B cell (primary cell): ENCODE data around the gene PRKAG2. TPM values are rescaled to one million over a fixed set of nuclear protein-coding genes. Genes with fewer than 3 reads are reported as not detected.
"Not testable (repeated sequence)": the region's sequence is repeated elsewhere in the genome, so short reads cannot be mapped to it uniquely, and the experiment has no call there.

Experiments used
- ATAC-seq: fragments of 200-7000 bp; cut with Tn5 transposase; one replicate; pipeline ENCODE4 v1.10.0; 2021; ENCODE audit warnings: low read depth, mild to moderate bottlenecking, moderate number of reproducible peaks, moderate library complexity
- CTCF ChIA-PET: fragments of 350-600 bp; sonication (Branson Sonifier 250); formaldehyde crosslinking; loops from one replicate; lab custom pipeline; 2021; ENCODE audit warnings: antibody characterized with exemption, inconsistent platforms; lab: Charles Lee
- POLR2A ChIA-PET: fragments of 350-600 bp; sonication (Branson Sonifier 250); formaldehyde crosslinking; loops from one replicate; lab custom pipeline; 2021; ENCODE audit warnings: antibody characterized with exemption; lab: Charles Lee
- DNase-seq: peaks from one replicate; pipeline ENCODE4 v3.0.0; 2013
- H2AFZ ChIP-seq: 2 replicates; pipeline ENCODE4 v1.6.1; 2012; ENCODE audit warnings: mild to moderate bottlenecking, low read depth, low read length; ENCODE audit not compliant: insufficient read depth, poor library complexity, severe bottlenecking
- H3K27ac ChIP-seq, 2 donors: 1 replicate in 1 of 2; 2 replicates in 1 of 2; pipeline ENCODE4 v1.5.1; 2012 to 2013; ENCODE audit warnings: low read length in 2 of 2, mild to moderate bottlenecking in 2 of 2, moderate library complexity in 1 of 2
- H3K27me3 ChIP-seq, 4 experiments: fragments of 200-600 bp in 1 of 4; sonication (generic) in 1 of 4; replicated peaks in 1 of 4; 1 replicate in 2 of 4; 2 replicates in 2 of 4; pipeline versions ENCODE4 v1.6.1 to v1.7.0; 2013 to 2016; ENCODE audit warnings: low read length in 3 of 4, mild to moderate bottlenecking in 2 of 4, mixed read lengths in 1 of 4, moderate library complexity in 1 of 4; ENCODE audit not compliant: insufficient read depth in 4 of 4, control insufficient read depth in 3 of 4; ENCODE audit errors: control extremely low read depth in 1 of 4
- H3K36me3 ChIP-seq, 2 experiments: replicated peaks in 1 of 2; 1 replicate in 1 of 2; 2 replicates in 1 of 2; pipeline versions ENCODE4 v1.6.1 to v1.7.1; 2013; ENCODE audit warnings: low read length in 1 of 2; ENCODE audit not compliant: insufficient read depth in 2 of 2, control insufficient read depth in 1 of 2; ENCODE audit errors: control extremely low read depth in 1 of 2, extremely low read depth in 1 of 2
- H3K4me1 ChIP-seq, 2 donors: fragments of 200-600 bp in 1 of 2; sonication (generic) in 1 of 2; 1 replicate in 1 of 2; 2 replicates in 1 of 2; pipeline versions ENCODE4 v1.5.1 to v1.6.1; 2013 to 2017; ENCODE audit warnings: low read length in 2 of 2; ENCODE audit not compliant: control insufficient read depth in 2 of 2, insufficient read depth in 2 of 2
- H3K4me2 ChIP-seq: replicated peaks from 2 replicates; pipeline ENCODE3; 2012; ENCODE audit warnings: mild to moderate bottlenecking, low read depth, low read length; ENCODE audit not compliant: poor library complexity, severe bottlenecking
- H3K4me3 ChIP-seq, 5 experiments: fragments of 200-600 bp in 1 of 5; sonication (generic) in 1 of 5; 1 replicate in 3 of 5; 2 replicates in 2 of 5; pipeline versions ENCODE4 v1.5.1 to v1.7.0; 2011 to 2016; ENCODE audit warnings: low read length in 4 of 5, mild to moderate bottlenecking in 4 of 5, low read depth in 2 of 5, control low read depth in 1 of 5, moderate library complexity in 1 of 5; ENCODE audit not compliant: insufficient read depth in 1 of 5; ENCODE audit errors: control extremely low read depth in 1 of 5, extremely low read depth in 1 of 5
- H3K79me2 ChIP-seq: fragments of 200-600 bp; sonication (generic); one replicate; pipeline ENCODE4 v1.6.0; 2016; ENCODE audit warnings: low read length; ENCODE audit not compliant: control insufficient read depth, insufficient read depth
- H3K9ac ChIP-seq: fragments of 200-600 bp; sonication (generic); 2 replicates; pipeline ENCODE4 v1.6.1; 2017; ENCODE audit warnings: mild to moderate bottlenecking, low read length, moderate library complexity
- H3K9me3 ChIP-seq, 3 donors: one replicate each; pipeline versions ENCODE4 v1.6.1 to v1.7.1; 2013; ENCODE audit warnings: low read length in 2 of 3; ENCODE audit not compliant: control insufficient read depth in 2 of 3, insufficient read depth in 1 of 3; ENCODE audit errors: control extremely low read depth in 1 of 3
- H4K20me1 ChIP-seq: 2 replicates; pipeline ENCODE4 v1.6.0; 2012; ENCODE audit warnings: mild to moderate bottlenecking, low read length; ENCODE audit not compliant: insufficient read depth, control insufficient read depth, poor library complexity, severe bottlenecking
- H3K27ac Mint-ChIP-seq: one replicate; pipeline ENCODE4 v1.8.0; 2021; ENCODE audit warnings: mixed read lengths
- H3K27me3 Mint-ChIP-seq: one replicate; pipeline ENCODE4 v1.8.0; 2021; ENCODE audit warnings: mixed read lengths
- H3K4me1 Mint-ChIP-seq: one replicate; pipeline ENCODE4 v1.8.0; 2021; ENCODE audit warnings: mixed read lengths
- H3K4me3 Mint-ChIP-seq: one replicate; pipeline ENCODE4 v1.8.0; 2021; ENCODE audit warnings: mixed read lengths
- H3K9me3 Mint-ChIP-seq: one replicate; pipeline ENCODE4 v1.8.0; 2022; ENCODE audit warnings: mixed read lengths; ENCODE audit not compliant: insufficient read depth
- CTCF ChIP-seq: fragments of 200-600 bp; IDR thresholded peaks from one replicate; pipeline ENCODE4 v1.8.0; 2022; ENCODE audit warnings: antibody characterized with exemption, mild to moderate bottlenecking
- EZH2 ChIP-seq: IDR thresholded peaks from 2 replicates; pipeline ENCODE4 v1.6.1; 2012; ENCODE audit warnings: borderline replicate concordance, low read depth, mild to moderate bottlenecking, moderate library complexity, low read length; ENCODE audit not compliant: insufficient read depth, poor library complexity, severe bottlenecking
- WGBS: methylation state at CpG from one replicate; pipeline ENCODE4 v1.1.5; 2013; ENCODE audit warnings: missing lambda C conversion rate; ENCODE audit not compliant: insufficient coverage; 5-methylcytosine and 5-hydroxymethylcytosine counted together
- intact Hi-C: fragments of 100-400 bp; cut with micrococcal nuclease; formaldehyde crosslinking; loops from one replicate; pipeline ENCODE4 v1.10.0; 2022
- polyA plus RNA-seq: library from polyadenylated mRNA; depleted of rRNA; stranded (reverse); fragments of >200 nt; gene quantifications from 2 replicates; pipeline ENCODE4 v1.2.3, GENCODE V29; 2012
- total RNA-seq, 2 donors: library from RNA; stranded (reverse); fragments of 120-200 nt in 1 of 2; gene quantifications; 1 replicate in 1 of 2; 2 replicates in 1 of 2; pipeline versions ENCODE4 v1.2.3 to v1.2.4, GENCODE V29; 2013 to 2022

The PRKAG2 gene
- total and polyA plus RNA-seq, 2 donors (not counting 1 experiment from before 2014, with no cell fraction given) = 22.1 to 56.3 TPM

- Histone ChIP-seq H3K4me1 (no peaks in the 10 kb centered on the region), H3K9ac (no peak overlapping the region), H4K20me1 (peaks cover 52% of the 10 kb centered on the region), H3K27ac (no peak overlapping the region), H3K79me2 (peaks cover 77% of the 10 kb centered on the region), H3K9me3 (no peaks in the 10 kb centered on the region), H3K4me3 (no peak overlapping the region), H2AFZ (no peak overlapping the region), H3K27me3 (no peaks in the 10 kb centered on the region), H3K4me2 (no peak overlapping the region), H3K36me3 (no peaks in the 10 kb centered on the region)
- Mint-ChIP-seq H3K4me3 (no peak overlapping the region), H3K9me3 (no peaks in the 10 kb centered on the region), H3K27me3 (no peaks in the 10 kb centered on the region), H3K27ac (no peak overlapping the region), H3K4me1 (peaks cover 17% of the 10 kb centered on the region)
- no peak for TF ChIP-seq EZH2
- TF ChIP-seq CTCF = no peak
- intact Hi-C loops = no loop called here
- DNase-seq (no peak), ATAC-seq (no peak)
- WGBS = 96% methylated on average over 13 of the region's 13 CpGs
- CTCF ChIA-PET = no interaction called here
- POLR2A ChIA-PET = no interaction called here
These were observed 47.2 kb downstream of the PRKAG2 start for GRCh38 chr7:151829707-151830106.

GRCh38 chr7:151827620-151828019 is 49.3 kb downstream of the PRKAG2 start:
- Histone ChIP-seq H2AFZ (no peak overlapping the region), H4K20me1 (peaks cover 55% of the 10 kb centered on the region), H3K9ac (no peak overlapping the region), H3K9me3 (no peaks in the 10 kb centered on the region), H3K79me2 (peaks cover 79% of the 10 kb centered on the region), H3K27me3 (no peaks in the 10 kb centered on the region), H3K4me1 (no peaks in the 10 kb centered on the region), H3K27ac (no peak overlapping the region), H3K4me2 (no peak overlapping the region), H3K36me3 (no peaks in the 10 kb centered on the region), H3K4me3 (no peak overlapping the region)
- TF ChIP-seq CTCF = no peak
- no peak for TF ChIP-seq EZH2
- no peak overlapping the region for H3K27ac Mint-ChIP-seq
- CTCF ChIA-PET = no interaction called here
- H3K9me3 Mint-ChIP-seq = no peaks in the 10 kb centered on the region
- POLR2A ChIA-PET = no interaction called here
- DNase-seq (no peak), ATAC-seq (no peak)
- H3K4me1 Mint-ChIP-seq = peaks cover 17% of the 10 kb centered on the region
- 100% methylated on average over 1 of the region's 8 CpGs for WGBS
- H3K4me3 Mint-ChIP-seq = no peak overlapping the region
- intact Hi-C loops = no loop called here
- H3K27me3 Mint-ChIP-seq = no peaks in the 10 kb centered on the region

DNA sequence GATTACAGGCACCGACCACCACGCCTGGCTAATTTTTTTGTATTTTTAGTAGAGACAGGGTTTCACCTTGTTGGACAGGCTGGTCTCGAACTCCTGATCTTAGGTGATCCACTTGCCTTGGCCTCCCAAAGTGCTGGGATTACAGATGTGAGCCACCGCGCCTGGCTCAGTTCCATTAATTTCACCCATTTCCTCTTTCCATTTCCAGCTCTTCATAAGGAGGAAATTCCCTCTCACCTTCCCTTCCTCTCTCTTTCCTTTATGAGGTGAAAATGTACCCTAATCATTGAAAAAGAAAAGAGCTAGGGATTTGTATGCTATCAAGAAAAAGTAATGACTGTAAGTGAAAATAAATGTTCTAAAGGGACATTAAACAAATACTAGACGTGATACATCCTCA is 50.6 kb downstream of the PRKAG2 start:
- peaks cover 58% of the 10 kb centered on the region for H4K20me1 ChIP-seq
- H3K36me3 ChIP-seq, H3K9me3 ChIP-seq, DNase-seq, H3K27ac Mint-ChIP-seq, H2AFZ ChIP-seq, H3K4me2 ChIP-seq, CTCF ChIA-PET, H3K4me1 ChIP-seq, H3K27ac ChIP-seq, ATAC-seq, POLR2A ChIA-PET, H3K4me3 Mint-ChIP-seq, intact Hi-C loops, H3K4me3 ChIP-seq, H3K9ac ChIP-seq, H3K27me3 Mint-ChIP-seq, H3K27me3 ChIP-seq, H3K9me3 Mint-ChIP-seq: not testable (repeated sequence)
- peaks cover 79% of the 10 kb centered on the region for H3K79me2 ChIP-seq
- WGBS = 100% methylated on average over 1 of the region's 6 CpGs
- peaks cover 17% of the 10 kb centered on the region for H3K4me1 Mint-ChIP-seq
